NOMO-1 treated with DMSO at 0.1 percent for 48 hours (cell line): ENCODE data around the gene DNAH12.

Experiments
- DNase-seq: peaks from one replicate; lab custom pipeline; 2025; ENCODE audit not compliant: unreplicated experiment; lab: John Stamatoyannopoulos, UW

DNAH12 gene

GRCh38 chr3:57544181-57545125 lies at the start of gene DNAH12:
Gene DNAH12, minus strand, starts transcription at chr3:57544344. Its CDS starts 1,474 bp downstream, at chr3:57542870.
- DNase-seq = peak; percentile 36

DNA sequence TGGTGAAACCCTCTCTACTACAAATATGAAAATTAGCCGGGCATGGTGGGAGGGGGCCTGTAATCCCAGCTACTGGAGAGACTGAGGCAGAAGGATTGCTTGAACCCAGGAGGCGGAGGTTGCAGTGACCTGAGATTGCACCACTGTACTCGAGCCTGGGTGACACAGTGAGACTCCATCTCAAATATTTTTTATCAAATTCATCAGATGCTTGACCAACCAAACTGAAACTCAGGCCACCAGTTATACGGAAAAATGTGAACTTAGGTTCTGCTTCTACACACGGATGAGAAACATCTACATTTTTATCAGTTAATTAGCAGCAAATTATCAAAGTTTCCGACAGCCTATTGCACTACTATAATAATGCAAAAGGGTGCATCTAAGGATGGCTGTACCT lies 48.2 kb upstream of the DNAH12 start:
- no peak for DNase-seq

DNA sequence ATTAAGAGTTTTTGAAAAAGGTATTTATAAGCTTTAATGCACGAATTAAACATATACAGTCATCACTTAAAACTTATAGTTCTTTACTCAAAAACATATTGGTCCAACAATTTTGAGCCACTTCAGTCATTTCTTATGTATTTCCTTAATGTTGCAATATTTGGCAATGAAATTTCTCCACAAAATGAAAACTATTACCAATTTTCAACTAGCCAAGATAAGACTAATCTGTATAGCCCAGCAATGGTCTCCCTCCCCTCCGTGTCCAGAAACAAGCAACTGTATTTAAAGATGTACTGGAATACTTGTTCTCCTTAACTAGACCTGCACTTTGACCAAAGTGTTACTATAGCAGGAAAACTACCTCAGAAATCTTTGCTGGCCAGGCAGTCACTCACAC lies 43.8 kb upstream of the DNAH12 start:
- DNase-seq = no peak

- no peak for DNase-seq
Observed at GRCh38 chr3:57586778-57587177, 42.6 kb upstream of the DNAH12 start.

DNA sequence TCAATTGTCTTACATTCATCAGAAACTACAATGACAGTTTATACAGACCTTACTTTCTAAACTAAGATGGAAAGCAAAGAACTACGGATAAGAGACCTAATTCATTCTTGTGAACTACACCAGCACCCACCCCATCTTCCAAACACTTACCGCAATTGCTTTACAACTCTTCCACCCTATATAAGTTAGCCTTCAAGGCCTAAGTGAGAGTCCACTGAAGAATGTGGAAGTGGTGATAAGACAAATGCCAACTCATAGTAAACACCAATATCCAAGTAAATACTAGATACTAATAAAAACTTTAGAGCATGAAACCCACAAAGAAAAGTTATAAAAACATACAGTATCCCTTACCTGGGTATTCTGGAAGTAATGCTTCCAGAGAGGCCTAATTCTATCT lies 39.4 kb upstream of the DNAH12 start:
- no peak for DNase-seq

- no peak for DNase-seq
Observed at GRCh38 chr3:57582474-57583168, 38.5 kb upstream of the DNAH12 start.

DNA sequence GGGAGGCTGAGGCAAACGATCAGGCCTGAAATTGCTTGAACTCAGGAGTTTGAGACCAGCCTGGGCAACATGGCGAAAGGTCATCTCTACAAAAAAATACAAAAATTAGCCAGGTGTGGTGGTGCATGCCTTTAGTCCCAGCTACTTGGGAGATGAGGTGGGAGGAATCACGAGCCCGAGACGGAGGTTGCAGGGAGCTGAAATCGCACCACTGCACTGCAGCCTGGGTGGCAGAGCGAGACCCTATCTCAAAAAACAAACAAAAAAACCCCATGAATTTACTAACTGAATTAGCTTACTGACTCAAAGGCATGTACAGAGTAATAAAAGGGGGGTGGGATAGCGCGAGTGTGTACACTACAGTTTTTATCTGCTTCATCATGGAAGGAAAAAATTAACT lies 33.7 kb upstream of the DNAH12 start:
- DNase-seq = no peak

- no peak for DNase-seq
Observed at GRCh38 chr3:57575966-57576626, 32.0 kb upstream of the DNAH12 start.

GRCh38 chr3:57572096-57572495 lies 28.0 kb upstream of the DNAH12 start:
- DNase-seq = no peak

DNA sequence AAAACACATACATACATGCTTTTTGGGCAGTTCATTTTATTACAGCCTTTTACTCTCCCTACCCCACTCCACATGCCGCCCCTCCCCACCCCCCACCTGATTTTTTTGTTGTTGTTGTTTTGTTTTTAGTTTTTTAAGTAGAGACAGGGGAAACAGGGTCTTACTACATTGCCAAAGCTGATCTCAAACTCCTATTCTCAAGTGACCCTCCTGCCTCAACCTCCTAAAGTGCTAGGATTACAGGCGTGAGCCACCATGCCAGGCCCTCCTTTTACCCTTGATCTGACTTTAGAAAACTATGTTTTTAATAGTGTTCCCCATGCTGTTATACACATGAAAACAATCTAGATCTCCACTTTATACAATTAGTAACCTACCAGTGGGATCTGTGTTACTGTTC lies 26.7 kb upstream of the DNAH12 start:
- DNase-seq = no peak

GRCh38 chr3:57569859-57570450 lies 25.8 kb upstream of the DNAH12 start:
- no peak for DNase-seq

GRCh38 chr3:57559526-57559925 lies 15.4 kb upstream of the DNAH12 start:
- no peak for DNase-seq

- peak; percentile 22 for DNase-seq
Observed at GRCh38 chr3:57557085-57557537, 13.0 kb upstream of the DNAH12 start.

DNA sequence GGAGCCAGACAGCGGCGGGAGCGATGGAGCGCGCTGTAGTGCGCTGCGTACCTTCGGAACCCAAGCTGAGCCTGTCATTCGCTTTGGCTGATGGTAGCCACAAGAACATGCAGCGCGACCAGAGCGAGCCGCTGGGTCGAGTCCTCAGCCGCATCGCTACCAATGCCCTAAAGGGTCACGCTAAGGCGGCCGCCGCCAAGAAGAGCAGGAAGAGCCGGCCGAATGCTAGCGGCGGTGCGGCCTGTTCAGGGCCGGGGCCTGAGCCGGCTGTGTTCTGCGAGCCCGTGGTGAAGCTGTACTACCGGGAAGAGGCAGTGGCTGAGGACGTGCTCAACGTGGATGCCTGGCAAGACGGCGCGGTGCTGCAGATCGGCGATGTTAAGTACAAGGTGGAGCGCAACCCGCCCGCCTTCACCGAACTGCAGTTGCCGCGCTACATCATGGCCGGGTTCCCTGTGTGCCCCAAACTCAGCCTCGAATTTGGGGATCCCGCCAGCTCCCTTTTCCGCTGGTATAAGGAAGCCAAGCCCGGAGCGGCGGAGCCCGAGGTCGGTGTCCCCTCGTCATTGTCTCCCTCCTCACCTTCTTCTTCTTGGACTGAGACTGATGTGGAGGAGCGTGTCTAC lies 12.4 kb upstream of the DNAH12 start:
- DNase-seq = peak; percentile 20

- DNase-seq = peak; percentile 89
Observed at GRCh38 chr3:57555738-57556458, 11.8 kb upstream of the DNAH12 start, which contains the start of gene PDE12. Gene PDE12, plus strand, starts transcription at chr3:57556274. Its CDS starts 106 bp downstream, at chr3:57556380.

DNA sequence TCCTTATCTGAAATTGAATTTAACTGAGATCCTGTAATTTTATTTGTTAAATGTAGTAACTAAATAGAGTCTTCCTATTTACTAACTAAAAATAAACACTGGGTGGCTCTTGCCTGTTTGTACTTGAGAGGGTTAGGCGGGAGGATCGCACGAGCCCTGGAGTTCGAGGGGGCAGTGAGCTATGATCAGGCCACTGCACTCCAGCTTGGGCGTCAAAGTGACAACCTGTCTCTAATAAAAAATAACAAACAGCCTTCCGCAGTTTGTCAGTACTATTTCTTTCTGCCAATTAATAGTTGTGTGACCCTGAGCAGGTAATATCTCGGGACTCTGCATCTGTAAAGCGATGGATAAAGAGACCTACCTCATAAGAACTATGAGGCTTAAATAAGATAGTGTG lies 11.2 kb upstream of the DNAH12 start:
- no peak for DNase-seq

- no peak for DNase-seq
Observed at GRCh38 chr3:57546616-57547015, 2.5 kb upstream of the DNAH12 start.

DNA sequence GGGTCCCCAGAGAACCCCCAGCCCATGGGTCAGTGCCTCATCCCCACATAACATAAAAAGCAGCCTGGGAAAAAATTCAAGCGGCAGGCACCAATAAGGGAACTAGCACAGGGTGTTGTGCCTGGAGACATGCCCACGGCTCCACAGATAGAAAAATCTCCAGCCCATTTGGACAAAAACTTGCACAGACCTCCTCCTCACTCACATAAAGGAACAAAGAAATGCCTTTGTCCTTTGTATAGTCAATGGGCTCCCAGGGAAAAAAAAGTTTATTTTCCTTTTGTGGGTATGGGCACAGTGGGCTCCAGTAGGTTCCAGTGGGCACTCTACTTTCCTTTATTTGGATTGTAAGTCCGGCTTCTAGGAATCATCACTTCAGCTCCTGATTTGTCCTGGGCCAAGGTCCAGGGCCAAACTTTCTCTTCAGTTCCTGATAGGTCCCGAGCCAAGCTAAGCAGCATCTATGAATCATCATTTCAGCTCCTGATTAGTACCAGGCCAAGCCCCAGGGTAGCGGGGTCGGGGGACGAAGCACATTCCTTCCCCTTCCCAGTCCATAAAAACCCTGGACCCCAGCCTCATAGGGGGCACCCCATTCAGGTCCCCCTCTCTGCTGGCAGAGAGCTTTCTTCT lies 1.6 kb upstream of the DNAH12 start:
- no peak for DNase-seq

- DNase-seq = no peak
Observed at GRCh38 chr3:57538465-57538864, 5.7 kb downstream of the DNAH12 start.
